Activated naive CD4-positive, alpha-beta T cell treated with anti-CD3 and anti-CD28 coated beads, Interleukin-2, amount 10 ng/mL, durations not matched to agents 7 days and 5 days (primary cell): ENCODE results near the gene IGDCC3.

Experiments used
- CTCF ChIA-PET: fragments of 350-600 bp; sonication (Branson Sonifier 250); formaldehyde crosslinking; loops from one replicate; lab custom pipeline; 2021; ENCODE audit warnings: antibody characterized with exemption; lab: Charles Lee
- DNase-seq: peaks from one replicate; pipeline ENCODE4 v3.0.0-alpha.2; 2020
- H3K27ac Mint-ChIP-seq: one replicate; pipeline ENCODE4 v1.8.0; 2021; ENCODE audit warnings: mild to moderate bottlenecking, moderate library complexity, mixed read lengths
- H3K27me3 Mint-ChIP-seq: one replicate; pipeline ENCODE4 v1.8.0; 2021; ENCODE audit warnings: mild to moderate bottlenecking, mixed read lengths
- H3K36me3 Mint-ChIP-seq: one replicate; pipeline ENCODE4 v1.8.0; 2021; ENCODE audit warnings: mixed read lengths
- H3K4me1 Mint-ChIP-seq: one replicate; pipeline ENCODE4 v1.8.0; 2021; ENCODE audit warnings: mixed read lengths
- H3K4me3 Mint-ChIP-seq: one replicate; pipeline ENCODE4 v1.8.0; 2021; ENCODE audit warnings: mild to moderate bottlenecking, moderate library complexity, mixed read lengths
- H3K9me3 Mint-ChIP-seq: one replicate; pipeline ENCODE4 v1.8.0; 2021; ENCODE audit warnings: mixed read lengths

The IGDCC3 gene

DNA sequence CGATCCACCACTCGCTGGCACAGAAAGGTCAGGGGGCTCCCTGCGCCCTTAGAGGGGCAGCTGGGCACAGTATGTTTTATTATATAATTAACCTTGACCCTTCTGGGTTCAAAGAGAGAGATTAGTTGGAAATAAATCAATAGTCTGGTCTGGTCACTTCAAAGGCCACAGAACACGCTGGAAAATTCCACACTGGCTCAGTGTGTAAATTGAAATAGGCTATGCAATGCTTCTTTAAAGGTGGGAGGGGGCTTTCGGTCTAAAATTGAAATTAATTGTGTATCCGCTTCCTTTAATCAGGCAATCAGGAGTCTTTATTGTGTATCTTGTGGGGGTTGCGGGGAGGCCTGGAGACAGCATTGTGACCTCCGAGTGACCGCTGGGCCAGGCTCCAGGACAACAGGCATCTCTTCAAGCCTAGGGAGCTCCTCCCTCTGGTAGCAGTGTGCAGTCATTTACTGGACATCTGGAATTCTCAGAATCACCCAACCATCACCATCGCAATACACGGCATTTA, 65.3 kb downstream of the IGDCC3 start:
- DNase-seq, result no peak
- Mint-ChIP-seq H3K4me3 (no peak overlapping the region), H3K27ac (no peak overlapping the region), H3K36me3 (no peaks in the 10 kb centered on the region), H3K27me3 (peaks cover 41% of the 10 kb centered on the region), H3K4me1 (no peaks in the 10 kb centered on the region), H3K9me3 (no peaks in the 10 kb centered on the region)
- CTCF ChIA-PET, result interaction anchor here (1.4 kb wide), 1 partner anchor 72 kb away, joined by 3 read pairs; no protein-coding TSS in a partner anchor

GRCh38 chr15:65311760-65312159, 66.0 kb downstream of the IGDCC3 start:
- no peaks in the 10 kb centered on the region for H3K4me1 Mint-ChIP-seq
- DNase-seq, result no peak
- no peak overlapping the region for H3K27ac Mint-ChIP-seq
- no peaks in the 10 kb centered on the region for H3K36me3 Mint-ChIP-seq
- CTCF ChIA-PET, result interaction anchor here (1.4 kb wide), 1 partner anchor 73 kb away, joined by 3 read pairs; no protein-coding TSS in a partner anchor
- H3K4me3 Mint-ChIP-seq, result no peak overlapping the region
- peaks cover 41% of the 10 kb centered on the region for H3K27me3 Mint-ChIP-seq
- no peaks in the 10 kb centered on the region for H3K9me3 Mint-ChIP-seq

DNA sequence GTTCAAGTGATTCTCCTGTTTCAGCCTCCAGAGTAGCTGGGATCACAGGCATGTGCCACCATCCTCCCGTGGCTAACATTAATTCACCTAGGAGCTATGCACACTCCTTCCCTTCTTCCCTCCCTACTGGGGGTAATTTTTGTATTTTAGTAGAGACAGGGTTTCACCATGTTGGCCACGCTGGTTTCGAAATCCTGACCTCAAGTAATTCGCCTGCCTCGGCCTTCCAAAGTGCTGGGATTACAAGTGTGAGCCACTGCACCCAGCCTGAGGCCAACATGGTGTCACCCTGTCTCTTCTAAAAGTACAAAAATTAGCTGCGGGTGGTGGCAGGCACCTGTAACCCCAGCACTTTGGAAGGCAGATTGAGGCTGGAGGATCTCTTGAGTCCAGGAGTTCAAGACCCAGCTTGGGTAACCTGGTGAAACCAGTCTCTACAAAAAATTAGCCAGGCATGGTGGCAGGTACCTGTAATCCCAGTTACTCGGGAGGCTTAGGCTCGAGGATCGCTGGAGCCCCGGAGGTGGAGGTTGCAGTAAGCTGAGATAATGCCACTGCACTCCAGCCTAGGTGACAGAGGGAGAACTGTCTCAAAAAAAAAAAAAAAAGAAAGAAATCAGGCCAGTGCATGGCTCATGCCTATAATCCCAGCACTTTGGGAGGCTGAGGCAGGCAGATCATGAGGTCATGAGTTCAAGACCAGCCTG, 67.2 kb downstream of the IGDCC3 start:
- no peak for DNase-seq
- peaks cover 41% of the 10 kb centered on the region for H3K27me3 Mint-ChIP-seq
- H3K27ac Mint-ChIP-seq, result no peak overlapping the region
- H3K36me3 Mint-ChIP-seq, result no peaks in the 10 kb centered on the region
- H3K4me1 Mint-ChIP-seq, result peaks cover 7% of the 10 kb centered on the region
- H3K4me3 Mint-ChIP-seq, result no peak overlapping the region
- CTCF ChIA-PET, result interaction anchor here (1.5 to 2.9 kb wide), 2 partner anchors 9 to 75 kb away, joined by 4 to 12 read pairs; no protein-coding TSS in a partner anchor
- H3K9me3 Mint-ChIP-seq, result no peaks in the 10 kb centered on the region

DNA sequence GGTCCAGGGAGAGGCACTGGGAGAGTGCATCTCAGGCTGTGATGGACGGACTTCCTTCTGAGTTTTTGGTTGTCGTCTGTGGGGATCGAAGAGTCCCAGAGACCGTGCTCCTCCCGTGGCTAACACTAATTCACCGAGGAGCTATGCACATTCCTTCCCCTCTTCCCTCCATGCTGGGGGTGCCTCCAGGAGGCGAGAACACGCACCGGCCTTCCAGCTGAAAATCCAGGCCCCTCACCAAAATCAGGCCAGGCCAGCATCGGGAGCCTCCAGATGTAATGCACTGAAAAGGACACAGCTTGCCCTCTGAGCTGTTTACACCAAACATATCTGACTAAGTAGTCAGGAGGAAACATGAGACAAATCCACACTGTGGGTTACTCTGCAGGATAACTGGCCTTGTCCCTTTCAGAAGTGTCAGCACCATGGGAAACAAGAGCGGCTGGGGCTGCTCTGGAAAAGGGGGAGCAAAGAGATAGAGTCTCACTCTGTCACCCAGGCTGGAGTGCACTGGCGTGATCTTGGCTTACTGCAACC, 67.9 kb downstream of the IGDCC3 start:
- Mint-ChIP-seq H3K36me3 (no peaks in the 10 kb centered on the region), H3K9me3 (no peaks in the 10 kb centered on the region), H3K4me1 (peaks cover 12% of the 10 kb centered on the region), H3K27ac (no peak overlapping the region), H3K4me3 (no peak overlapping the region), H3K27me3 (peaks cover 41% of the 10 kb centered on the region)
- DNase-seq, result no peak
- CTCF ChIA-PET, result interaction anchor here (1.5 to 2.9 kb wide), 2 partner anchors 10 to 76 kb away, joined by 4 to 12 read pairs; no protein-coding TSS in a partner anchor

DNA sequence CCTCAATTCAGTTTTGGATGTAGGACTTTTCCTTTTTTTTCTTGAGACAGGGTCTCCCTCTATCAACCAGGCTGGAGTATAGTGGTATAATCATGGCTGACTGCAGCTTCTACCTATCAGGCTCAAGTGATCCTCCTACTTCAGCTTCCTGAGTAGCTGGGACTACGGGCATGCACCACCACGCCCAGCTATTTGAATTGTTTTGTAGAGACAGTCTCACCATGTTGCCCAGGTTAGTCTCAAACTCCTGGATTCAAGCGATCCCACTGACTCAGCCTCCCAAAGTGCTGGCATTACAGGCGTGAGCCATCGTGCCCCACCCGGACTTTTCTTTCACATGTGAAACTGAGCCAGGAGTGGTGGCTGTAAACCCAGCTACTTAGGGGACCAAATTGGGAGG, 69.8 kb downstream of the IGDCC3 start:
- H3K27ac Mint-ChIP-seq, result no peak overlapping the region
- CTCF ChIA-PET, result interaction anchor here (1.1 to 2.9 kb wide), 2 partner anchors 12 to 77 kb away, joined by 3 to 12 read pairs; no protein-coding TSS in a partner anchor
- no peak overlapping the region for H3K4me3 Mint-ChIP-seq
- H3K27me3 Mint-ChIP-seq, result peaks cover 34% of the 10 kb centered on the region
- H3K4me1 Mint-ChIP-seq, result peaks cover 25% of the 10 kb centered on the region
- no peak for DNase-seq
- H3K9me3 Mint-ChIP-seq, result no peaks in the 10 kb centered on the region
- H3K36me3 Mint-ChIP-seq, result no peaks in the 10 kb centered on the region

GRCh38 chr15:65306551-65306950, 71.3 kb downstream of the IGDCC3 start:
- Mint-ChIP-seq H3K27ac (peak overlapping the region; percentile 49), H3K36me3 (no peaks in the 10 kb centered on the region), H3K27me3 (peaks cover 23% of the 10 kb centered on the region), H3K4me3 (no peak overlapping the region), H3K4me1 (peaks cover 28% of the 10 kb centered on the region), H3K9me3 (no peaks in the 10 kb centered on the region)
- DNase-seq, result no peak
- CTCF ChIA-PET, result interaction anchor here (1.2 kb wide), 1 partner anchor 77 kb away, joined by 3 read pairs; no protein-coding TSS in a partner anchor

DNA sequence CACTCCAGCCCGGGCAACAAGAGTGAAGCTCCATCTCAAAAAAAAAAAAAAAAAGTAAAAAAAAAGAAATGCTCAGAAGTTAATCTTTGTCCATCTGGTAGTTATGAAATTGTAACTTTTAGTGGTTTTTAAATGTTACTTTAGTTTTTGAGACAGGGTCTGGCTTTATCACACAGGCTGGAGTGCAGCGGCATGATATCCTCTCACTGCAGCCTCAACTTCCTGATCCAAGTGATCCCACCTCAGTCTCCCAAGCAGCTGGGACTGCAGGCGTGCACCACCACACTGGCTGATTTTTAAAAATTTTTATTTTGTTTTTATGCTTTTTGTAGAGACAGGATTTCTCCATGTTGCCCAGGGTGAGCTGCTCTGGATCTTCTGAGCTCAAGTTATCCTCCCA, 72.0 kb downstream of the IGDCC3 start:
- Mint-ChIP-seq H3K27ac (peak overlapping the region; percentile 98), H3K4me3 (no peak overlapping the region), H3K36me3 (no peaks in the 10 kb centered on the region), H3K4me1 (peaks cover 28% of the 10 kb centered on the region), H3K27me3 (peaks cover 15% of the 10 kb centered on the region), H3K9me3 (no peaks in the 10 kb centered on the region)
- DNase-seq, result no peak
- CTCF ChIA-PET, result interaction anchor here (0.6 to 1.2 kb wide), 3 partner anchors 78 to 1238 kb away, joined by 3 to 4 read pairs (median 3); no protein-coding TSS in a partner anchor

DNA sequence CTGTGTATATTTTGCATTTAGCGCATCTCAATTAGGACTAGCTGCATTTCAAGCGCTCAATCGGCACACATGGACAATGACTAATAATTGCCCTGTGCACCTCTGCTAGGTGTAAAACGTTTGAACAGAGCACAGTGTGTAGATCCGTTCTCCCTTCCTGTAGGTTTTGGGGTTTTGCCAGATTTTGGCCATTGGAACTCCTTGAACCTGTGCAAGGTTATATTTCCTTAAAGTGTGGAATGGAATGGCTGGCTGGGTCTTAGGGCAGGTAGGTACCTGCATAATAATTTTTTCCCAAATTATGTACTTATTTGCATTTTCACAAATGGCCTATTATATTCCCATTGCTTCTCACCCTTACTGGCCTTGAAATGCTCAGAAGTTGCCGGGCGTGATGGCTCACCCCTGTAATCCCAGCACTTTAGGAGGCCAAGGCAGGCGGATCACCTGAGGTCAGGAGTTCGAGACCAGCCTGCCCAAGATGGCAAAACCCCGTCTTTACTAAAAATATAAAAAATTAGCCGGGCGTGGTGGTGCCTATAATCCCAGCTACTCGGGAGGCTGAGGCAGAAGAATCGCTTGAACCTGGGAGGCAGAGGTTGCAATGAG, 72.5 kb downstream of the IGDCC3 start:
- Mint-ChIP-seq H3K4me3 (peak overlapping the region; percentile 87), H3K36me3 (no peaks in the 10 kb centered on the region), H3K27me3 (peaks cover 12% of the 10 kb centered on the region), H3K4me1 (peaks cover 30% of the 10 kb centered on the region), H3K9me3 (peaks cover 2% of the 10 kb centered on the region), H3K27ac (peak overlapping the region; percentile 98)
- CTCF ChIA-PET, result interaction anchor here (0.6 to 1.2 kb wide), 4 partner anchors 18 to 1237 kb away, joined by 3 to 8 read pairs (median 4); partner anchors contain the start of gene PARP16
- DNase-seq, result peak; percentile 35

GRCh38 chr15:65304381-65305149, 73.2 kb downstream of the IGDCC3 start, which contains the start of gene RNU5B-1:
Gene RNU5B-1, plus strand, starts transcription at chr15:65304677.
- H3K4me3 Mint-ChIP-seq, result peak within 1 kb of the TSS; percentile 87
- no peaks in the 10 kb centered on the region for H3K36me3 Mint-ChIP-seq
- CTCF ChIA-PET, result interaction anchor here (1.0 kb wide), 1 partner anchor 18 kb away, joined by 8 read pairs; the partner anchor contains the start of gene PARP16
- H3K4me1 Mint-ChIP-seq, result peaks cover 30% of the 10 kb centered on the region
- DNase-seq, result peak; percentile 86
- peaks cover 2% of the 10 kb centered on the region for H3K9me3 Mint-ChIP-seq
- H3K27ac Mint-ChIP-seq, result peak within 1 kb of the TSS; percentile 98
- H3K27me3 Mint-ChIP-seq, result peaks cover 7% of the 10 kb centered on the region

GRCh38 chr15:65303687-65304380, 74.0 kb downstream of the IGDCC3 start:
- CTCF ChIA-PET, result no interaction called here
- peak overlapping the region; percentile 87 for H3K4me3 Mint-ChIP-seq
- H3K36me3 Mint-ChIP-seq, result no peaks in the 10 kb centered on the region
- peak; percentile 34 for DNase-seq
- peaks cover 7% of the 10 kb centered on the region for H3K27me3 Mint-ChIP-seq
- peaks cover 2% of the 10 kb centered on the region for H3K9me3 Mint-ChIP-seq
- peak overlapping the region; percentile 98 for H3K27ac Mint-ChIP-seq
- peaks cover 30% of the 10 kb centered on the region for H3K4me1 Mint-ChIP-seq

GRCh38 chr15:65302061-65302460, 75.7 kb downstream of the IGDCC3 start:
- CTCF ChIA-PET, result no interaction called here
- H3K27me3 Mint-ChIP-seq, result no peaks in the 10 kb centered on the region
- H3K9me3 Mint-ChIP-seq, result peaks cover 2% of the 10 kb centered on the region
- no peaks in the 10 kb centered on the region for H3K36me3 Mint-ChIP-seq
- H3K4me3 Mint-ChIP-seq, result no peak overlapping the region
- H3K27ac Mint-ChIP-seq, result no peak overlapping the region
- DNase-seq, result no peak
- peaks cover 43% of the 10 kb centered on the region for H3K4me1 Mint-ChIP-seq

- Mint-ChIP-seq H3K36me3 (no peaks in the 10 kb centered on the region), H3K9me3 (peaks cover 2% of the 10 kb centered on the region), H3K4me3 (no peak overlapping the region), H3K27me3 (no peaks in the 10 kb centered on the region), H3K27ac (peak overlapping the region; percentile 92), H3K4me1 (peaks cover 44% of the 10 kb centered on the region)
- DNase-seq, result no peak
- CTCF ChIA-PET, result interaction anchor here (1.0 to 4.6 kb wide), 3 partner anchors 13 to 247 kb away, joined by 3 to 31 read pairs (median 6); no protein-coding TSS in a partner anchor
These were observed 76.8 kb downstream of the IGDCC3 start for GRCh38 chr15:65300924-65301441.
